GM12878 (cell line): ENCODE measurements around the gene GRM7. TPM values are rescaled to one million over a fixed set of nuclear protein-coding genes. Genes with fewer than 3 reads are reported as not detected.

Experiments used
- FOXK2 ChIP-seq: fragments of 450-650 bp; IDR thresholded peaks from 2 replicates; pipeline ENCODE4 v1.6.1; 2017; ENCODE audit warnings: mild to moderate bottlenecking, moderate library complexity
- GATAD2B ChIP-seq: fragments of 450-650 bp; conservative IDR thresholded peaks from 2 replicates; pipeline ENCODE4 v1.6.1; 2017; ENCODE audit warnings: low read depth, mild to moderate bottlenecking, moderate library complexity
- MEF2B ChIP-seq: fragments of 450-650 bp; IDR thresholded peaks from 2 replicates; pipeline ENCODE4 v1.6.1; 2018; ENCODE audit warnings: mild to moderate bottlenecking, moderate library complexity; ENCODE audit not compliant: partially characterized antibody, poor library complexity, severe bottlenecking
- NFYB ChIP-seq: IDR thresholded peaks from 2 replicates; pipeline ENCODE4 v1.6.1; 2011; ENCODE audit warnings: low read depth, mild to moderate bottlenecking, low read length, improper control_type of control experiment, moderate library complexity; ENCODE audit not compliant: insufficient read depth
- POLR2AphosphoS2 ChIP-seq: IDR thresholded peaks from 2 replicates; pipeline ENCODE4 v1.6.1; 2011; ENCODE audit warnings: low read depth, mild to moderate bottlenecking, low read length, improper control_type of control experiment, moderate library complexity
- SMARCA5 ChIP-seq: fragments of 450-650 bp; IDR thresholded peaks from 2 replicates; pipeline ENCODE4 v1.6.1; 2017; ENCODE audit warnings: mild to moderate bottlenecking
- SREBF2 ChIP-seq: IDR thresholded peaks from 2 replicates; pipeline ENCODE4 v1.6.1; 2012; ENCODE audit warnings: mild to moderate bottlenecking, low read length
- ZZZ3 ChIP-seq: IDR thresholded peaks from 2 replicates; pipeline ENCODE4 v1.6.1; 2011; ENCODE audit warnings: low read depth; ENCODE audit not compliant: control insufficient read depth, insufficient read length
- polyA plus RNA-seq, 11 experiments: library from polyadenylated mRNA; depleted of rRNA in 4 of 11; unstranded in 6 of 11; stranded (reverse) in 5 of 11; fragments of >200 nt; fragmentation: Nextera tagmentation in 4 of 11; fragmentation: Illumina TruSeq in 1 of 11; extraction: Ambion mirVana in 4 of 11; extraction: Trizol in 1 of 11; gene quantifications; 1 replicate in 1 of 11; 2 replicates in 10 of 11; pipeline versions ENCODE4 v1.2.1 to v1.2.3, GENCODE V29; 2011 to 2016; ENCODE audit warnings: inconsistent platforms in 2 of 11, missing spikeins in 2 of 11, low read depth in 1 of 11
- total RNA-seq, 4 experiments: library from RNA; depleted of rRNA in 3 of 4; stranded (reverse); fragments of >200 nt in 3 of 4; fragmentation: Illumina TruSeq in 1 of 4; extraction: Trizol in 1 of 4; gene quantifications; 2 replicates each; pipeline versions ENCODE4 v1.2.1 to v1.2.3, GENCODE V29; 2013 to 2021
- TF ChIP-seq, protein P1 (sequence below): fragments of 450-650 bp; IDR thresholded peaks from 2 replicates; pipeline ENCODE4 v1.6.1; 2018; ENCODE audit warnings: borderline replicate concordance, mild to moderate bottlenecking; ENCODE audit not compliant: partially characterized antibody
- TF ChIP-seq, protein P2 (sequence below): fragments of 450-650 bp; conservative IDR thresholded peaks from 2 replicates; pipeline ENCODE4 v1.6.1; 2017; ENCODE audit warnings: mild to moderate bottlenecking, moderate library complexity
- TF ChIP-seq, protein P3 (sequence below): fragments of 450-650 bp; IDR thresholded peaks from 2 replicates; pipeline ENCODE4 v1.6.1; 2017; ENCODE audit warnings: borderline replicate concordance
- TF ChIP-seq, protein P4 (sequence below): fragments of 450-650 bp; IDR thresholded peaks from 2 replicates; pipeline ENCODE4 v1.6.1; 2017; ENCODE audit warnings: mild to moderate bottlenecking

GRM7 gene
- total and polyA plus RNA-seq, 10 of the 15 experiments (the other 5 are each of a cell fraction or from before 2014, with no cell fraction given): not detected

DNA sequence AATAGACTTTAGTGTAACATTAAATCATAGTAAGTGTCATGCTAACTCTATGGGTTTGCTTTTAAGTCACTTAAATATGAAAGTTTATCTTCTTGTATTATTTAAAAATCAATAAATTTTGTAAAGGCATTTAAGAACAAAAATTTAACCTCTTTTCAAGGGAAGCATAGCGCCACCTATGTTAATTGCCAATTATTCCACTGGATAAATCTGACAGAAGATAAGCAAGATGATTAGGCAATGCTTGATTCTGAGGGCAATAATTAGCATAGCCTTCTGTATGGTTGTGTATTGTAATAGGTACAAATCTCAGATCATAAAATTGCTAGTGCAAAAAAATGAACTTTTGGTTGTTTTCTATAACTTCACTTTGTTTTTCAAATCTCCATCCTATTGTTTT, 560.1 kb downstream of the GRM7 start (continued):
- TF ChIP-seq, protein P1, sequence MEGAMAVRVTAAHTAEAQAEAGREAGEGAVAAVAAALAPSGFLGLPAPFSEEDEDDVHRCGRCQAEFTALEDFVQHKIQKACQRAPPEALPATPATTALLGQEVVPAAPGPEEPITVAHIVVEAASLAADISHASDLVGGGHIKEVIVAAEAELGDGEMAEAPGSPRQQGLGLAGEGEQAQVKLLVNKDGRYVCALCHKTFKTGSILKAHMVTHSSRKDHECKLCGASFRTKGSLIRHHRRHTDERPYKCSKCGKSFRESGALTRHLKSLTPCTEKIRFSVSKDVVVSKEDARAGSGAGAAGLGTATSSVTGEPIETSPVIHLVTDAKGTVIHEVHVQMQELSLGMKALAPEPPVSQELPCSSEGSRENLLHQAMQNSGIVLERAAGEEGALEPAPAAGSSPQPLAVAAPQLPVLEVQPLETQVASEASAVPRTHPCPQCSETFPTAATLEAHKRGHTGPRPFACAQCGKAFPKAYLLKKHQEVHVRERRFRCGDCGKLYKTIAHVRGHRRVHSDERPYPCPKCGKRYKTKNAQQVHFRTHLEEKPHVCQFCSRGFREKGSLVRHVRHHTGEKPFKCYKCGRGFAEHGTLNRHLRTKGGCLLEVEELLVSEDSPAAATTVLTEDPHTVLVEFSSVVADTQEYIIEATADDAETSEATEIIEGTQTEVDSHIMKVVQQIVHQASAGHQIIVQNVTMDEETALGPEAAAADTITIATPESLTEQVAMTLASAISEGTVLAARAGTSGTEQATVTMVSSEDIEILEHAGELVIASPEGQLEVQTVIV: no peak
- TF ChIP-seq SMARCA5 (no peak), POLR2AphosphoS2 (no peak), NFYB (no peak), SREBF2 (no peak), ZZZ3 (no peak), MEF2B (no peak), FOXK2 (no peak), GATAD2B (no peak)
- TF ChIP-seq, protein P2, sequence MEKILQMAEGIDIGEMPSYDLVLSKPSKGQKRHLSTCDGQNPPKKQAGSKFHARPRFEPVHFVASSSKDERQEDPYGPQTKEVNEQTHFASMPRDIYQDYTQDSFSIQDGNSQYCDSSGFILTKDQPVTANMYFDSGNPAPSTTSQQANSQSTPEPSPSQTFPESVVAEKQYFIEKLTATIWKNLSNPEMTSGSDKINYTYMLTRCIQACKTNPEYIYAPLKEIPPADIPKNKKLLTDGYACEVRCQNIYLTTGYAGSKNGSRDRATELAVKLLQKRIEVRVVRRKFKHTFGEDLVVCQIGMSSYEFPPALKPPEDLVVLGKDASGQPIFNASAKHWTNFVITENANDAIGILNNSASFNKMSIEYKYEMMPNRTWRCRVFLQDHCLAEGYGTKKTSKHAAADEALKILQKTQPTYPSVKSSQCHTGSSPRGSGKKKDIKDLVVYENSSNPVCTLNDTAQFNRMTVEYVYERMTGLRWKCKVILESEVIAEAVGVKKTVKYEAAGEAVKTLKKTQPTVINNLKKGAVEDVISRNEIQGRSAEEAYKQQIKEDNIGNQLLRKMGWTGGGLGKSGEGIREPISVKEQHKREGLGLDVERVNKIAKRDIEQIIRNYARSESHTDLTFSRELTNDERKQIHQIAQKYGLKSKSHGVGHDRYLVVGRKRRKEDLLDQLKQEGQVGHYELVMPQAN: no peak
- TF ChIP-seq, protein P3, sequence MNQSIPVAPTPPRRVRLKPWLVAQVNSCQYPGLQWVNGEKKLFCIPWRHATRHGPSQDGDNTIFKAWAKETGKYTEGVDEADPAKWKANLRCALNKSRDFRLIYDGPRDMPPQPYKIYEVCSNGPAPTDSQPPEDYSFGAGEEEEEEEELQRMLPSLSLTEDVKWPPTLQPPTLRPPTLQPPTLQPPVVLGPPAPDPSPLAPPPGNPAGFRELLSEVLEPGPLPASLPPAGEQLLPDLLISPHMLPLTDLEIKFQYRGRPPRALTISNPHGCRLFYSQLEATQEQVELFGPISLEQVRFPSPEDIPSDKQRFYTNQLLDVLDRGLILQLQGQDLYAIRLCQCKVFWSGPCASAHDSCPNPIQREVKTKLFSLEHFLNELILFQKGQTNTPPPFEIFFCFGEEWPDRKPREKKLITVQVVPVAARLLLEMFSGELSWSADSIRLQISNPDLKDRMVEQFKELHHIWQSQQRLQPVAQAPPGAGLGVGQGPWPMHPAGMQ: no peak
- TF ChIP-seq, protein P4, sequence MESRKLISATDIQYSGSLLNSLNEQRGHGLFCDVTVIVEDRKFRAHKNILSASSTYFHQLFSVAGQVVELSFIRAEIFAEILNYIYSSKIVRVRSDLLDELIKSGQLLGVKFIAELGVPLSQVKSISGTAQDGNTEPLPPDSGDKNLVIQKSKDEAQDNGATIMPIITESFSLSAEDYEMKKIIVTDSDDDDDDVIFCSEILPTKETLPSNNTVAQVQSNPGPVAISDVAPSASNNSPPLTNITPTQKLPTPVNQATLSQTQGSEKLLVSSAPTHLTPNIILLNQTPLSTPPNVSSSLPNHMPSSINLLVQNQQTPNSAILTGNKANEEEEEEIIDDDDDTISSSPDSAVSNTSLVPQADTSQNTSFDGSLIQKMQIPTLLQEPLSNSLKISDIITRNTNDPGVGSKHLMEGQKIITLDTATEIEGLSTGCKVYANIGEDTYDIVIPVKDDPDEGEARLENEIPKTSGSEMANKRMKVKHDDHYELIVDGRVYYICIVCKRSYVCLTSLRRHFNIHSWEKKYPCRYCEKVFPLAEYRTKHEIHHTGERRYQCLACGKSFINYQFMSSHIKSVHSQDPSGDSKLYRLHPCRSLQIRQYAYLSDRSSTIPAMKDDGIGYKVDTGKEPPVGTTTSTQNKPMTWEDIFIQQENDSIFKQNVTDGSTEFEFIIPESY: no peak
